GM10248 (cell line): ENCODE results near the gene EID2.

Experiments used
- CTCF ChIA-PET: fragments of 300-600 bp; sonication (Branson Sonifier 250); formaldehyde crosslinking; extraction: SDS; loops from one replicate; lab custom pipeline; 2021; ENCODE audit warnings: antibody characterized with exemption; lab: Yijun Ruan, JAX
- POLR2A ChIA-PET: fragments of 350-650 bp; sonication (Branson Sonifier 250); formaldehyde crosslinking; extraction: SDS; loops from one replicate; lab custom pipeline; 2020; ENCODE audit warnings: antibody characterized with exemption; lab: Yijun Ruan, JAX
- DNase-seq: peaks from one replicate; pipeline ENCODE4 v3.0.0; 2012; ENCODE audit errors: extremely low spot score
- TF ChIP-seq, protein P1 (sequence below): IDR thresholded peaks from 2 replicates; pipeline ENCODE4 v1.5.1; 2012; ENCODE audit warnings: mild to moderate bottlenecking, low read depth; ENCODE audit errors: extremely low read depth, missing control alignments, control extremely low read depth

EID2 gene

DNA sequence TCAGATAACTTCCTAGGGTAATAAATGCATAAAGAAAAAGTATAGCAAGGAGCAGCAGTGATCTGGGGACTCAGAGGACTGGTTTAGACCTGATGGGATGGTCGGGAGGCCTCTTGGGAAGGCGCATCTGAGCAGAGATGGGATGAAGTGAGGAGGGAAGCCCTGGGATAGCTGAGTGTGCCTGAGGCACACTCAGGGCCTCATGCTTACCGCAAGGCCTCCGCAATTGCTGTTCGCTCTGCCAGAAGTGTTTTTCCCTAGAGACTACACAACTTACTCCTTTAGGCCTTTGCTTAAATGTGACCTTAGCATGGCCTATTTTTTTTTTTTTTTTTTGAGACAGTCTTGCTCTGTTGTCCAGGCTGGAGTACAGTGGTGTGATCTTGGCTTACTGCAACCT, 45.3 kb downstream of the EID2 start:
- no peak for DNase-seq
- CTCF ChIA-PET: interaction anchor here (1.2 to 1.5 kb wide), 3 partner anchors 8 to 38 kb away, joined by 3 to 6 read pairs (median 6); no protein-coding TSS in a partner anchor
- POLR2A ChIA-PET: no interaction called here
- TF ChIP-seq, protein P1, sequence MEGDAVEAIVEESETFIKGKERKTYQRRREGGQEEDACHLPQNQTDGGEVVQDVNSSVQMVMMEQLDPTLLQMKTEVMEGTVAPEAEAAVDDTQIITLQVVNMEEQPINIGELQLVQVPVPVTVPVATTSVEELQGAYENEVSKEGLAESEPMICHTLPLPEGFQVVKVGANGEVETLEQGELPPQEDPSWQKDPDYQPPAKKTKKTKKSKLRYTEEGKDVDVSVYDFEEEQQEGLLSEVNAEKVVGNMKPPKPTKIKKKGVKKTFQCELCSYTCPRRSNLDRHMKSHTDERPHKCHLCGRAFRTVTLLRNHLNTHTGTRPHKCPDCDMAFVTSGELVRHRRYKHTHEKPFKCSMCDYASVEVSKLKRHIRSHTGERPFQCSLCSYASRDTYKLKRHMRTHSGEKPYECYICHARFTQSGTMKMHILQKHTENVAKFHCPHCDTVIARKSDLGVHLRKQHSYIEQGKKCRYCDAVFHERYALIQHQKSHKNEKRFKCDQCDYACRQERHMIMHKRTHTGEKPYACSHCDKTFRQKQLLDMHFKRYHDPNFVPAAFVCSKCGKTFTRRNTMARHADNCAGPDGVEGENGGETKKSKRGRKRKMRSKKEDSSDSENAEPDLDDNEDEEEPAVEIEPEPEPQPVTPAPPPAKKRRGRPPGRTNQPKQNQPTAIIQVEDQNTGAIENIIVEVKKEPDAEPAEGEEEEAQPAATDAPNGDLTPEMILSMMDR: no peak

DNA sequence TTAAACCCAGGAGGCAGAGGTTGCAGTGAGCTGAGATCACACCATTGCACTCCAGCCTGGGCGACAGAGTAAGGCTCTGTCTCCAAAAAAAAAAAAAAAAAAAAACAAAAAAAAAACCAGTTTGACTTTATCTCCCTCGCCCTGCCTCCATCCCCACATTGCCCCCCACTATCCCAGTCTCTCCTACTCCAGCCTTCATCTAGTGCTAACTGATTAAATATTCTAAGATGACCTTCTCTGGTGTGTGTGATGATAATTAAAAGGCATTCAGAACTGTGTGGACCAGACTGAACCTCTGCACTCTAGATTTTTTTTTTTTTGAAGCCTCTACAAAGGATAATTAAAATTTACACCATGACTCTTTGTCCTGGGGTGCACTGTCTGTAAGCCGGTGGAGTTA, 47.2 kb downstream of the EID2 start:
- no peak for DNase-seq
- ChIA-PET CTCF (interaction anchor here (0.8 kb wide), 1 partner anchor 39 kb away, joined by 3 read pairs; the partner anchor contains the start of gene EID2B), POLR2A (no interaction called here)
- TF ChIP-seq, protein P1: no peak

DNA sequence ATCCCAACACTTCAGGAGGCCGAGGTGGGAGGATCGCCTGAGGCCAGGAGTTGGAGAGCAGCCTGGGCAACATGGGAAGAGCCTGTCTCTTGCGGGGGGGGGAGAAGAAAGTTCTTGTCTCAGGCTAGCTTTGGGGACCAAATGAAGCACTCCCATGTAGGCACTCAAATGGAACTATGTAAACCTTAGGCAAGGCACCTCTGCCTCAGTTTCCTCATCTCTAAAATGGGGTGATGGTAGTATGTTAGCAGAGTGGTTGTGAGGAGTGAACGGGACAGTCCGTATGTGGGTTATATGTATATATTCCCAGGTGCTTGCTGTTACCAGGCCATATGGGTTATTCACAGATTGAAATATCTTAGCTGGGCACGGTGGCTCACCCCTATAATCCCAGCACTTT, 47.7 kb downstream of the EID2 start:
- DNase-seq: no peak
- TF ChIP-seq, protein P1: no peak
- ChIA-PET POLR2A (no interaction called here), CTCF (interaction anchor here (0.8 to 1.2 kb wide), 2 partner anchors 11 to 40 kb away, joined by 3 to 5 read pairs; partner anchors contain the start of gene EID2B)

DNA sequence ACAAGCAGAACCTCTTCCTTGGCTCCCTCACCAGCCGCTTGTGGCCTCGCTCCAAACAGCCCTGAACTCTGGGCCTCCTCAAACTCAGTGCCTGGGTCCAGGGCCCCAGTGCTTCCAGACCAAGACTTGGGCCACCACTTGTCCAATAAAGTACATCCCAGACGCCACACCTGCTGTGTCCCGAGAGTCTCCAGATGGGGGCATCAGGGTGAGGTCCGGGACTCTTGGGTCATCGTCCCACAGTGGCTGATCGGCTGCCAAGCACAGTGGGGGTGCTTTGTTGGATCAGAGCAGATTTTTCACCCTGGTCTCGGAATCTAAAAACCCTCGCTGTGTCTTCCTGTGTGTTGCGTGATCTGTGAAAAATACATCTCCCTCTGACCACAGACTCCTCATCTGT, 50.2 kb downstream of the EID2 start:
- TF ChIP-seq, protein P1: no peak
- POLR2A ChIA-PET: no interaction called here
- CTCF ChIA-PET: interaction anchor here (1.3 kb wide), 2 partner anchors 8 to 13 kb away, joined by 4 to 9 read pairs; partner anchors contain the start of gene DLL3
- DNase-seq: no peak
